Suppressor macrophage treated with lipopolysaccharide for 4 hours (primary cell): Measurements from ENCODE around the gene PRPSAP2.
"Not testable (repeated sequence)": the region's sequence is repeated elsewhere in the genome, so short reads cannot be mapped to it uniquely, and the experiment has no call there.

Experiments used
- DNase-seq: peaks from one replicate; pipeline ENCODE4 v3.0.0-alpha.2; 2020

Gene PRPSAP2

DNA sequence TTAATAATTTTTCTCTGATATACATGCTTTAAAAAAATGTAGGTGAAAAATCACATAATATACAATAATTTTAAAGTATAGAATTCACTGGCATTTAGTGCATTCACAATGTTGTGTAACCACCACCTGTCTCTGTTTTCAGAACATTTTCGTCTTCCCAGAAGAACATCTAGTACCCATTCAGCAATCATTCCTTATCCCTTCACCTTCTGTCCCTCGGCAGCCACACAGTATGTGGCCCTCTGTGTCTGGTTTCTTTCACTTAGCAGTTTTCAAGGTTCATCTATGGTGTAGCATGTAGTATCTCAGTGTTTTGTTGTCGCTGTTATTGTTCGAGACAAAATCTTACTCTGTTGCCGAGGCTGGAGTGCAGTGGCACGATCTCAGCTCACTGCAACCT is 33.6 kb downstream of the PRPSAP2 start:
- DNase-seq: no peak

GRCh38 chr17:18896146-18896545 is 38.2 kb downstream of the PRPSAP2 start:
- no peak for DNase-seq

DNA sequence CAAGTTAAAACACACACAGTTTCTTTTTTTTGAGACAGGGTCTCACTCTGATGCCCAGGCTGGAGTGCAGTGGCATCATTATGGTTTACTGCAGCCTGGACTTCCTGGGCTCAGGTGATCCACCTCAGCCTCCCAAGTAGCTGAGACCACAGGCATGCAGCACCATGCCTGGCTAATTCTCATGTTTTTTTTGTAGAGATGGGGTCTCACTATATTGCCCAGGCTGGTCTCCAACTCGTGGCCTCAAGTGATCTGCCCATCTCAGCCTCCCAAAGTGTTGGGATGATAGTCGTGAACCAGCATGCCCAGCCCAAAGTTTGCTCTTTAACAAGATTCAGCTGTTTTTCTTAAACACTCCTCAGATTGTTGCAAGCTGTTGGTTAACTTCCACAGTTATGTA is 39.0 kb downstream of the PRPSAP2 start:
- no peak for DNase-seq

- no peak for DNase-seq
Observed at GRCh38 chr17:18904482-18904881, 46.6 kb downstream of the PRPSAP2 start.

- DNase-seq: no peak
Observed at GRCh38 chr17:18905226-18905625, 47.3 kb downstream of the PRPSAP2 start.

- no peak for DNase-seq
Observed at GRCh38 chr17:18910326-18910725, 52.4 kb downstream of the PRPSAP2 start.

DNA sequence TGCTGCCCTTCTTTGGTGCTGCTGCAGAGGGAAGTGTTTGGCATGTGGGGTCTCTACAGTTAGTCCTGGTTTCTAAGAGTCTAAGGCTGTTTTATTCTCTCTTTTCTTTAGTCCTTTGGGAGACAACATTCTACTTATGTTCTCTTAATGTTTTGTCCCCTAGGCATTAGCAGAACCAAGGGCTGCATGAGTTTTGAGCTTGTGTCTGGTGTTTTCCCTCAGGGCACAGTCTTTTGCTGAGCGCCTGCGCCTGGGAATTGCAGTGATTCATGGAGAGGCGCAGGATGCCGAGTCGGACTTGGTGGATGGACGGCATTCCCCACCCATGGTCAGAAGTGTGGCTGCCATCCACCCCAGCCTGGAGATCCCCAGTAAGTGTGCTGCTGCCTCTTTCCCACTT is 53.0 kb downstream of the PRPSAP2 start:
- DNase-seq: no peak

DNA sequence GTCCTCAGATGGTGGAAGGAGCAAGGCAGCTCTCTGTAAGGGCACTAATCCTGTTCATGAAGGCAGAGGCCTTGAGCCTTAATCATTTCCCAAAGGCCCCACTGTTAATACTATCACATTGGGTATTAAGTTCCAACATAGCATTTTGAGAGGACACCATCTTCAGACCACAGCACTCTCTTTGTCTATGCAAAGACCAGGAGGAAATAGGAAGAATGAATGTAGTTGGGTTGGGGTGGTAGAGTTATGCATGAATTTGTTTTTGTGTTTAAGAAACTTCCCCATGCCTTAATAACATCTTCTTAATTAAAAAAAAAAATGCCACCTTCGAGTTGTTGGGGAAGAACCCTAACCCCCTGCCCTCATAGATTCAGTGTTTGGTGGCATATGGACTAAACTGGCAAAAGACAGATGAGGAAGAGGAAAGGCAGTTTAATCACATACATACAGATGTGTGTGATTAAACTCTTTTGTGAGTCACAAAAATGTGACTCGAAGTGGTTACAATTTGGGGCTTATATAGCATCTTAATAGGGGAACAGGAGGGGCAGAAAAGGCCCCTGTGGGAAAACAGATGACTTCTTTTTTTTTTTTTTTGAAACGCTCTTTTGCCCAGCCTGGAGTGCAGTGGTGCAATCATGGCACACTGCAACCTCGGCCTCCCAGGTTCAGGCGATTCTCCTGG is 59.0 kb downstream of the PRPSAP2 start:
- DNase-seq: peak; percentile 68

- no peak for DNase-seq
Observed at GRCh38 chr17:18917506-18918032, 59.6 kb downstream of the PRPSAP2 start.

DNA sequence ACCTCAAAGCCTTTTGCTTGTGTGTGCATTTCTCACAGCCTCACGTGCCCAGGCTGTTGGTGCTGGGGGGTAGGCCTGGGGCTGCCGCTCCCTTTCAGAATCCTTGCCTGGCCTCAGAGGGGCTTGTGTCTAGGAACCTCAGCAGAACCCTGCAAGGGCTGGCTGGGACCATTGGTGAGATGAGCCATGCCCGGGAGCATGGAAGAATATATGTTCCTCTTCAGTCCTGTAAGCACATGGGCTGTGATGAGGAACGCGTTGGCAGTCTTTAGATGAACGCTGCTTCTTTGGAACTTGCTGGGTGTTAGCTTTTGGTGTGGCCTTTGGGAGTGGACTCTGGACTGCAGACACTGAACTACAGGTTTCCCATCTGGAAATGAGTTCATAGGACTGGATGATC is 62.0 kb downstream of the PRPSAP2 start:
- no peak for DNase-seq

DNA sequence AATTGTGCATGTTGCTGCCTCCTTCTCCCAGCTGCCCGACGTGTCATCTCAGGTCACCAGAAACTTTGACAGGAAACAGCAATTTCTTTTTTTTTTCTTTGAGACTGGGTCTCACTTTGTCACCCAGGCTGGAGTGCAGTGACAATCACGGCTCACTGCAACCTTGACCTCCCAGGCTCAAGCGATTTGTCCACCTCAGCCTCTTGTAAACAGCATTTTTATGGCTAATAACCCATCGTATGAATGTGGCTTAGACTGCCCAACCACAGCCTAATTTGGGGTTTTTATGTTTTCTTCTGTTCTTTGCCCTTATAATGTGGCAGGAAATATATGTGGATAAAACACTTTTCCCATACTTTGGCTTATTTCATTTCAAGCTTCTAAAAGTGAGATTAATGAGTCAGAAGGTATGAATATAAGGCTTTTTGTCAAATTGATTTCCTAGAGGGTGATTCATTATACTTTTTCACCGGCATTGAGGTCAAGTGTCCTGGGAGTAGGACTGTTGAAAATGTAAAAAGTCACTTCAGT is 63.0 kb downstream of the PRPSAP2 start:
- DNase-seq: no peak

DNA sequence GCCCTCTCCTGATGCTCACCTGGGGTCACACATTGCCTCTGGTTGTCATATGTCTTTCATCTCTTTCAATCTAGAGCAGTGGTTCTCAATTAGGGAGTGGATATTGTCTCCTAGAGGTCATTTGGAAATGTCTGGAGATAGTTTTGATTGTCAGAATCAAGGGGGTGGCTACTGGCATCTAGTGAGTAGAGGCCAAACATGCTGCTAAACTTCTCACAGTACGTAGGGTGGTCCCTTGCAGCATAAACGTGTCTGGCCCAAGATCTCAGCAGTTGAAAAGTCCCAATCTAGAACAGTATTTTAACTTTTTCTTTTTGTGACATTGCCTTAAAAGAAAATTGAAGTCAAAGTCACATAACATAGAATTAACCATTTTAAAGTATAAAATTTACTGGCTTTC is 63.6 kb downstream of the PRPSAP2 start:
- no peak for DNase-seq

DNA sequence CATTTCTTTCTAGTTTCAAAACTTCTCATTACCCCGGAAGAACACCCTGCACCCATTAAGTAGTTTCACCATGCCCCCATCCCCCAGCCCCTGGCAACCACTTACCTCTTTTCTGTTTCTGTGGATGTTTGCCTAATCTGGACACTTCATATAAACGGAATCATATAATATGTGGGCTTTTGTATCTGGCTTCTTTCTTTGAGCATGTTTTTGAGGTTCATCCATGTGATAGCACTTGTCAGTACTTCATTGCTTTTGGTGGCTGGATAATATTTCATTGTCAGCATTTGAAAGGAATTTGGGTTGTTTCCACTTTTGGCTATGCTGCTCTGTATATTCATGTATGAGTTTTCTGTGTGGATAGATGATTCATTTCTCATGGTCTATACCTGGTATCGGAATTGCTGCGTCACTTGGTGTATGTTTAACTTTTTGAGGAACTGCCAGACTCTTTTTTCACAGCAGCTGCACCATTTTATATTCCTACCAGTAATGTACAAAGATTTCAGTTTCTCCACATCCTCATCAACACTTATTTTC is 64.1 kb downstream of the PRPSAP2 start:
- peak; percentile 32 for DNase-seq

GRCh38 chr17:18922596-18922995 is 64.7 kb downstream of the PRPSAP2 start:
- not testable (repeated sequence) for DNase-seq

DNA sequence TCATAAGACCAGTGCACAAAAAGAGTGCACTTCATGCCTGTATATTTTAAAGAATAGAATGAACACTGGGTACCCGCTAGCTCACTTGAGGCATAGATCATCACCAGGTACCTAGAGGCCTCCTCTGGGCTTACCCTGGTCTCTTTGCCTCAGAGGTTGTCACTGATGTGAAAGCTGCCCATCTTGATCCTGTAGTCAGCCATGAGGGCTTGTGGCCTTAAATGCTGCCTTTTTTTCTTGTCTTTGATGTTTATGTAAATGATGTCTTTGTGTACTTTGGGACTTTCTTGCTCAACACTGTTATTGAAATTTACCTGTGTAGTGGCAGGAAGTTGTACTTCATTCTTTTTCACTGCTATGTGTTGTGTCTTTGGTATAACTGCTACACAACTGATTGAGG is 67.3 kb downstream of the PRPSAP2 start:
- no peak for DNase-seq

DNA sequence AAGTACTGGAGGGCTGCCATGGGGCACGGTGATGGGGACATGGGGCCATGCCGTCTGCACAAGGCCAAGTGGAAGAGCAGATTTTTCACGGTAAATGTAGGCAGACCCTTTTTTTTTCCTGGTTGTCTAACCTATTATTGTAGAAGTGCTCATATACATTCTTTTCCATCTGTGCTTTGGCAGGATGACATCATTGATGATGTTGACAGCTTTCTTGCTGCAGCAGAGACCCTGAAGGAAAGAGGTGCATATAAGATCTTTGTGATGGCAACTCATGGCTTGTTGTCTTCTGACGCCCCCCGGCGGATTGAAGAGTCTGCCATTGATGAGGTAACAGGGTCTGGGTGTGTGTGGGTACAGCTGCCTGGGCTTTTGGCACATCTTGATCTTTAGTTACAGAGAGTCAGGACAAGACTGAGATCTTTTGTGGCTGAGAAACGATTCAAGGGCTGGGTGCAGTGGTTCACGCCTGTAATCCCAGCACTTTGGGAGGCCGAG is 70.7 kb downstream of the PRPSAP2 start:
- no peak for DNase-seq

DNA sequence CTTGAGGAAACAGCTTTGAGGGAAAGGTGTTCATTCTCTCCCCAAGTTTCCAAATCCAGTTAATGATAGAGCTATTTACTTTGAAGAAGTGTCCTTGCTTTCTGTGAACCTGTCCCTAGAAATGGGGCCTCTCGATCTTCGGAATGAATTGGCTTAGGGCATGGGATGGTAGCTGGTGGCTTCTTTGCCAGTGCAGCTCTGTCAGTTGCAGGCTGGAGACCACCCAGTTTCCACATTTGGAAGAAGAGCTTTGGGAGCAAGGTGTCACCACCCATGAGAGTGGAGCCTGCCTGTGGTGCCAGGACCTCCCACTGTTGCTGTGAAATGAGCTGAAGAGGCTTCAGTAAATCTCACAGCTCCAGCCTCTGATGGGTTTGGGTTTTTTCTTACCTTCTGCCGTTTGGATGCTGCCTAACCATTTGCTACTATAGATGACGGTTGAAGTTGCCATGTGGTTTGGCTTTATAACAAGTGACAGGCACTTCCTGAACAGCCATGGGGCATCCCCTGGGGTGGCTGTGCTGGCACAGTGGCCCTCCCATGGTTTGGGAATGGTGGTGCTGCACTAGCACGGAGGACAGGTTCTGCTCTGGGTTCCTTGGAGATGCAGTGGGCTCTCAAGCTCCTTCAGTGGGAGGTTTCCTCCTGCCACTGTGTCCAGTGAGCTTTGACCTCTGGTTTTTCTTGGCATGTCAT is 74.6 kb downstream of the PRPSAP2 start:
- no peak for DNase-seq

- peak; percentile 75 for DNase-seq
Observed at GRCh38 chr17:18933102-18934058, 75.4 kb downstream of the PRPSAP2 start.

DNA sequence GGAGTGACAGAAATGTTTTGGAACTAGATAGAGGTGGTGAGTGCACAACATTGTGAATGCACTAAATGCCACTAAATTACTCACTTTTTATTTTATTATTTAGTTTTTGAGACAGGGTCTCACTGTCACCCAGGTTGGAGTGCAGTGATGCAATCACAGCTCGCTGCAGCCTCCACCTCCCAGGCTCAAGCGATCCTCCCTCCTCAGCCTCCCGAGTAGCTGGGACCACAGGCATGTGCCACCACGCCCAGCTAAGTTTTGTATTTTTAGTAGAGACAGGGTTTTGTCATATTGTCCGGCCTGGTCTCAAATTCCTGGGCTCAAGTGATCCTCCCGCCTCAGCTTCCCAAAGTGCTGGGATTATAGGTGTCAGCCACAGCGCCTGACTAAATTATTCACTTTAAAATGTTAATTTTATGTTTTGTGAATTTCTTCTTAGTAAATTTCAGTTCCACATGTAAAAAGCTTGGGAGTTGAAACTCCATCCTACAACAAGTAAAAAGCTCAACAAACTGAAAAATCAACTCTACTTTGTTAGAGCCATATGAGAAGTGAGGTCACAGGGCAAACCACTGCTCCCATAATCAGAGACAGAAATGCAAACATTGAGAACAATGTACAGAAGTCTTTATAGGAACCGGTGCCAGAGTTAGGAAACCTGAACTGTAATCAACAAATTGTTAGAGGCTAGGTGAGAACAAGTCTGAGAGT is 80.2 kb downstream of the PRPSAP2 start:
- DNase-seq: no peak

DNA sequence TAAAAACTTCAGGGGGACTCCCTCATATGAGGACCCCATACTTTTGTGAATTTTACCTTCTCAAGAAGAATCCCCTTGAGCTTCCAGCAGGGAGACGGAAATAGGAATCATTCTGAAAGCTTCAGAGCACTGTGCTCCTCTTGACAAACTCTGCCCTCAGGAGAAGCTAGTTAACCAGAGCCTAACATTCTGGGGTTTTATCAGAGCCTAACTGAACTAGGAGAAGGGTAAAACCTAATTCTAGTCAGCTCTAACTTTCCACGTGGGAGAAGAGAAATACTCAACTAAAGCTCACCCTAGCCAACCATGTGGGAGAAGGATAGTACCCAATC is 80.7 kb downstream of the PRPSAP2 start:
- no peak for DNase-seq

- DNase-seq: no peak
Observed at GRCh38 chr17:18944646-18945045, 86.7 kb downstream of the PRPSAP2 start.

GRCh38 chr17:18946536-18946935 is 88.6 kb downstream of the PRPSAP2 start:
- DNase-seq: no peak
